GM18502 (cell line): ENCODE measurements around the gene POP5.
"Not testable (repeated sequence)": the region's sequence is repeated elsewhere in the genome, so short reads cannot be mapped to it uniquely, and the experiment has no call there.

Experiments
- ATAC-seq: cut with Tn5 transposase; IDR thresholded peaks from one replicate; pipeline ENCODE4 v1.9.1; 2021; ENCODE audit warnings: mild to moderate bottlenecking; ENCODE audit not compliant: unreplicated experiment, poor library complexity

POP5 gene

GRCh38 chr12:120580787-120581723 is at the start of gene POP5:
Gene POP5, minus strand, starts transcription at chr12:120581402. Its CDS starts 40 bp downstream, at chr12:120581362.
- ATAC-seq = peak; percentile 90

- no peak for ATAC-seq
These were observed 49.1 kb upstream of the POP5 start for GRCh38 chr12:120630104-120630892.

- no peak for ATAC-seq
These were observed 47.7 kb upstream of the POP5 start for GRCh38 chr12:120628919-120629318.

- no peak for ATAC-seq
These were observed 44.6 kb upstream of the POP5 start for GRCh38 chr12:120625557-120626419.

- no peak for ATAC-seq
These were observed 39.4 kb upstream of the POP5 start for GRCh38 chr12:120620624-120621023.

GRCh38 chr12:120618954-120619615 is 37.9 kb upstream of the POP5 start:
- ATAC-seq = no peak

GRCh38 chr12:120617767-120618166 is 36.6 kb upstream of the POP5 start:
- not testable (repeated sequence) for ATAC-seq

GRCh38 chr12:120617193-120617592 is 36.0 kb upstream of the POP5 start:
- not testable (repeated sequence) for ATAC-seq

GRCh38 chr12:120614848-120615247 is 33.6 kb upstream of the POP5 start:
- no peak for ATAC-seq

- not testable (repeated sequence) for ATAC-seq
These were observed 30.3 kb upstream of the POP5 start for GRCh38 chr12:120611534-120611933.

- no peak for ATAC-seq
These were observed 29.4 kb upstream of the POP5 start for GRCh38 chr12:120610560-120610959.

GRCh38 chr12:120602416-120602815 is 21.2 kb upstream of the POP5 start:
- ATAC-seq = not testable (repeated sequence)

- no peak for ATAC-seq
These were observed 18.7 kb upstream of the POP5 start for GRCh38 chr12:120599672-120600552.

- ATAC-seq = no peak
These were observed 17.7 kb upstream of the POP5 start for GRCh38 chr12:120598674-120599463.

GRCh38 chr12:120597861-120598260 is 16.7 kb upstream of the POP5 start:
- no peak for ATAC-seq

- no peak for ATAC-seq
These were observed 15.7 kb upstream of the POP5 start for GRCh38 chr12:120596901-120597300.

- ATAC-seq = no peak
These were observed 11.2 kb upstream of the POP5 start for GRCh38 chr12:120592121-120593049.
